Dermis blood vessel endothelial cell (primary cell): ENCODE data around the gene KATNBL1. TPM values are rescaled to one million over a fixed set of nuclear protein-coding genes. Genes with fewer than 3 reads are reported as not detected.

Source experiments
- DNase-seq: peaks from one replicate; pipeline ENCODE4 v3.0.0; 2010
- total RNA-seq: library from RNA; depleted of rRNA; stranded (reverse); fragments of >200 nt; gene quantifications from 2 replicates; pipeline ENCODE4 v1.2.3, GENCODE V29; 2014

KATNBL1 gene, protein sequence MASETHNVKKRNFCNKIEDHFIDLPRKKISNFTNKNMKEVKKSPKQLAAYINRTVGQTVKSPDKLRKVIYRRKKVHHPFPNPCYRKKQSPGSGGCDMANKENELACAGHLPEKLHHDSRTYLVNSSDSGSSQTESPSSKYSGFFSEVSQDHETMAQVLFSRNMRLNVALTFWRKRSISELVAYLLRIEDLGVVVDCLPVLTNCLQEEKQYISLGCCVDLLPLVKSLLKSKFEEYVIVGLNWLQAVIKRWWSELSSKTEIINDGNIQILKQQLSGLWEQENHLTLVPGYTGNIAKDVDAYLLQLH
- 43.5 and 54.8 TPM in 2 replicates for total RNA-seq

DNA sequence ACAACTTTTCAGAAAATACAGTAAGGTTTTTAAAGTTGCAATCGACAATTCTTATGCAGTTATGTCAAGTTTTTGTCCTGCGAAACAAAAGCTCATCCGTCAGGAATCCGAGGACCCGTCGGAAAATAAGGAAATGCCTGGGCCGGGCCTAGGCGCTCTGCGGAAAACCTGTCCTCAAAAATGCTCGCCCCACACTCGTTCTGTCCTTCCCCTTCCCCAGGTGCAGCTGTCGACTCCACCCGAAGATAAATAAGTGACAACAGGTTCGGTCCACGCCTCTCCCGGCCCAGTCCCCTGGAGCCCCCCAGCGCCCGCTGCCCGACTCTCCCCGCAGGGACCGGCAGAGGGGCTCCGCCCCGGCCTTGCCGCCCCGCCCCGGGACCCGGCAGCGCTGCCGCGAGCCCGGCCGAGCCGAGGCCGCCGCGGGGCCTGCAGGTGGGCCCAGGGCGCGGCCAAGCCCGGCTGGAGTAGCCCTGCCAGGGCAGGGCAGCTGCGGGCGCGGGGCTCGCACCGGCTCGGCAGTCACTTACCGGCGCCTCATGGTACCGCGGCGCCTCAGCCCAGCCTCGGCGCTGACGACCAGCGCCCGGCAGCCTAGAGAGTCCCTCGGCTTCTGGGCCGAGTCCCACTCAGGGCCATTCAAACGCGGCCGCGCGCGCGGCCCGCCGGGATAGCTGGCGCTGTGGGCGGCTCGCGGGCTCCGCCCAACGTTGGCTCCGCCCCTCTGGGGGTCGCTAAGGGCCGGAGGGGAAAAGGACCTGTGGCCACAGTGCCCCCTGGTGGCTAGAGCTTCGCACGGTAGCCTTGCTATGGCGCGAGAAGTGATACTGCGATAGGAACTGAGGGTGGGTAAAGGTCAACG, at the start of gene KATNBL1:
Gene KATNBL1 (minus strand): TSS at position 676 of the 862 bp plus-strand sequence. CDS start 46,420 bp downstream, outside the sequence.
- DNase-seq, result peak; percentile 96

DNA sequence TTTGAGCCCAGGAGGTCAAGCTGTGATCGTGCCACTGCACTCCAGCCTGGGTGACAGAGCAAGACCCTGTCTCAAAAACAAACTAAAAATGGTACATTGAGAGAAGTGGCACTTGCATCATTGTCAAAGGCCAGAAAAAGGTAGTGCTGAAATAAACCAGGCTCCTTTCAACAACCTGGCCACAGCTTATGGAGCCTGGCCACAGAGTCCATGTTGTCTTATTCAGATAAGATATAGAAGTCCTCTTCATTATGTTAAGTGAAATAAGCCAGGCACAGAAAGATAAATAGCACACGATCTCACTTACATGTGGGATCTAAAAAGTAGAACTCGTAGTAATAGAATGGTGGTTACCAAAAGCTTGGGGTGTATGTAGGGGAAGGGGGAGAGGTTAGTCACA, 49.7 kb upstream of the KATNBL1 start:
- no peak for DNase-seq

DNA sequence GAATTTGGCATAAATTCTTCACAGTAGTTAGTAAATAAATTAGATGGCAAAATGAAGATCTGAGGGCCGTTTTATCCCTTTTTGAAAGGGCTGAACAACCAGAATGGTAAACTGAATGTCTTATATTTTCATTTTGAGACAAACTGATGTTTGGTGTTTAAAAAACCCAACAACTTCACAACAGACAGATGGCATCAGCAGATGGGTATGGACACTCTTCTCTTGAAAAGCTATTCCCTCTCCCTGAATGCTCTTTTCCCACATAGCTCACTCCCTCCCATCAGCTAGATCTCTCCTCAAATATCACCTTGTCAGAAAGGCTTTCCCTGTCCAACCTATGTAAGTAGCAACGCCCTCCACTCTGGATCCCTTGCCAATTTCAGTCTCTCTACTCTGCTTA, 48.3 kb upstream of the KATNBL1 start:
- DNase-seq, result no peak

DNA sequence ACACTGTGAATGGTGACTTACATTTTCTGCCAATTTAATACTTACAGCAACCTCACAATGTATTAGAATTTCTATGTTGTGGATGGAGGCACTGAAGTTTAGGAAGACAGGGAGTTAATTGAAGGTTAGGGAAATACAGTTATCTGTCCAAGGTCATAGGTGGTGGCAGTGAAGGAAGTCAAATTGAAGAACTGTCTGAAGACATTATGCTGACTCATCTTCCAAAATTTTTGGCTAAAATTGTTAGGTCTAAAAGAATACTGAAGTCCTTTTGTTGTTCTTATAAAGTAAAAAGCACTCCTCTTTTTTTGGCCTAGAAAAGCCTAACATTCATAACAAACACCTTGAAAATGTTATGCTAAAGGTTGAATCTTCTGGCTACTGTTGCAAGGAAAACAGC, 42.6 kb upstream of the KATNBL1 start:
- DNase-seq, result no peak

DNA sequence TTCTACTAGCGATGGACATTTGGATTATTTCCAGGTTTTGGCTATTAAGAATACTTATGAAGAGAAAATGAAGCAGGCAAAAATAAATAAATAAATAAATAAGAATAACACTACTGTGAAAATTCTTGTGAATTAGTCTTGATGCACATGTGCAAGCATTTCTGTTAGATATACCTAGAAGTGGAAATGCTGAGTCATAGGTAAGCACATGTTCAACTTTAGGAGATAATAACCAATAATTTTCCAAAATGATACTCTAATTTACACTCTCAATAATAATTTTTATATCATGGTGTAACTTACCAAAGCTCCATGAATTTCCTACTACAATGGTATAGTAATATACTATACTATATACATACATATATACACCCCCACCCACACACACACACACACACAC, 38.3 kb upstream of the KATNBL1 start:
- DNase-seq, result no peak

DNA sequence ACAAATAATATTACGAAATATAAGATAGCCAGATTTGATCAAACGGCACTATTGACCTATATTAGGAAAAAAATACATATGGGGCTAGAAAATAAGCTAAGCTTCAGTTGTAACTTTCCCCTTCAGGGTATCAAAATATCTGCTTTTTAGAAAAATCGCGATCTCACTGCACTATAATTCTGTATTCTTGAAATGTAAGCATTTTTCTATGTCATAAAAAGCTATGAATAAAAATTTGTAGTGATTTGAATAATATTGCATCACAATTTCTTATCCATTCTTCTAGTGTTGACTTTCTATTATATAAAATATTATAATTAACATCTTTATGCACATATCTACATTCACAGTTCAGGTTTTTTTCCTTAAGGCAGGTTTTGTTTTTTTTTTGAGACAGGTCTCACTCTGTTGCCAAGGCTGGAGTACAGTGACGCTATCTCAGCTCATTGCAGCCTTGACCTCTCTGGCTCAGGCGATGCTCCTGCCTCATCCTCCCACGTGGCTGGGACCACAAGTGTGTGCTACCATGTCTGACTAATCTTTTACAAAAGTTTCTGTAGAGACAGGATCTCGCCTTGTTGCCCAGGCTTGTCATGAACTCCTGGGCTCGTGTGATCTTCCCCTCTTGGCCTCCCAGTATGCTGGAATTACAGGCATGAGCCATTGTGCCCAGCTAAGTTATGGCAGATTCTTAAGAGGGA, 36.5 kb upstream of the KATNBL1 start:
- DNase-seq, result no peak

DNA sequence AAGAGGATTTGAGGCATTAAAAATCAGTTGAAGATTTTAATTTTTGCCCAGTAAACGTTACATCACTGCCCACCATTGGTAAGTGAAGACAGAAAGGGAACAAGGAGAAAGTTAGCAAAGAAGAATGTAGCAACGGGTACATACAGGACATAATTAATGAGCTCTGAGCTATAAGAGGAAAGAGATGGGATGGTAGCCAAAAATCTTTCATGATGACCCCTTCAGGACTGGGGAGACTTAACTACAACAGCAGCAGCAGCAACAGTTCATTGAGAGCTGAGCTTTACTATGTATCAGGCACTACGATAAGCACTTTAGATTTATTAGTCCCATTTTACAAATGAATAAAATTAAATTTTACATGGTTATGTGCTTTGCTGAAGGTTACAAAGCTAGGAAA, 33.3 kb upstream of the KATNBL1 start:
- DNase-seq, result peak; percentile 60

DNA sequence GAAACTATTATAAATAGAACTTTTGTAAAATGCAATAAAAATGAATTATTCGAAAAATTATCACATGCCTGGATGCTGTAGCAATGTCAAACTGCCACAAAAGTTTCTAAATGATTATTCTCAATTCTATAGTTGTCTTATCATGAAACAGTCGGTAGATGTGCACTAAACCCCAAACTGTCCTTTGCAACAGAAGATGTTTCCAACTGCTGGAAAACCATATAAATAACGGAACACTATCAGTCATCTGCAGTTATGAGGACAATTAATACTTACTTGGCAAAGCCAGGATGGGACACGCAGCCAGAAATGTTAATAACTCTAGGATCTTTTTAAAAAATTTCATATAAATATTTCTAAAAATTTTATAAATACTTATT, 32.4 kb upstream of the KATNBL1 start:
- no peak for DNase-seq

DNA sequence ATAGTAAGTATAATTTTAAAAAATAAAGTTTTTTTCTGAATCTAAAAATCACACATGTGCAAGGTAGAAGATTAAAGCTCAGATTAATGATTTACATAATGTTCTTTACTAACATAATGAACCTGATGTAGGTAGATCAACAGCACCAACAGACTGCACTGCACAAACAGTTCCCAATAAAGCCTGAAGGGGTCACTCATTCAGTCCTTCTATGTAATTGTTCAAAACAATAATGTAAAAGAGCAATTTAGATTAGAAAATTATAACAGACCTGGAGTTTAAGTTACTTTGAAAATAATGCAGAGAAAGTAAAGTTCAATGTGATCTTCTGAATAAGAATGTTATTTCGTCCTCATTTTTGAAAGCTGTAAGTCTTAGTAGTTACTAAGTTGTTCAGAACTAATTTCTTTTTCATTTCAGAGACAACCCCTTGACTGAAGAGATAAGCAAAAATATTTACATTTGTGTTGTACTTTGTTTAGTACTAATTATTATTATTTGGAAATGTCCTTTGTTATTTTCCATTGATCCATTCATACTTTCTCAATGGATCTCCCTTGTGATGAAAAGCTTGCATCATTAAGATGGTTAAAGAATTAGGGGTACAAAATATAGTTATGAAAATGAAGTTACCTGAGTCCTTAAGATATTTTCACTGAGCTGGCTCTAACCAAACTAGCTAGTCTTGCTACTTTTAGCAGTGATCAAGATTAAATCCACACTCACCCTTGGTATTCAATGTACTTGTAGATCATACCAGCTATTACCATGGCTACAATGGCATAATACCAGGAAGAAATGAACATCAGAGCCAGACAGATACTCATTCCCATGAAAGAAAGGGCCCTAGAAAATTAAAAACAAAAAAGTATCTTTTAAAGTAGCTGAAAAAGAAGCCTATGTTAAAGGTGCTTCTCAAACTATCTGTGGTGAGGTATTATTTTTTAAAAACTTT, 31.8 kb upstream of the KATNBL1 start:
- DNase-seq, result peak; percentile 75

DNA sequence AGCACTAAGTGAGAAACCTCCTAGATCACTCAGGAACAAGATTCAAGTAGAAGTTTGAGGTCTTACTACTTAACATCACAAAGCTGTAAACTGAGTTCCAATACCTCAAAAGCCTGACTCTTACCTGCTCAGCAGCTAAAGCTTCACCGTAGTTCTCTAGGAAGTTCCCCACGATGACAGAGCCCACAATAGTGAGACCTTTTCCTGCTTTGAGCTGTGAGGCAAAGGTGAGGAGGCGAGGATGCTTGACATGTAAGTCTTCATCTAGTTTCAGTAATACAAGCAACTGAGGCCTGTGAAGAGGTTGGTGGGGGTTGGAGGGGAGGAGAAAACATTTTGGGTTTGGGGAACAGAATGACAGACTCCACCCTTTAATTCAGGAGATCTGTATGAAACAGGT, 30.6 kb upstream of the KATNBL1 start:
- DNase-seq, result no peak

DNA sequence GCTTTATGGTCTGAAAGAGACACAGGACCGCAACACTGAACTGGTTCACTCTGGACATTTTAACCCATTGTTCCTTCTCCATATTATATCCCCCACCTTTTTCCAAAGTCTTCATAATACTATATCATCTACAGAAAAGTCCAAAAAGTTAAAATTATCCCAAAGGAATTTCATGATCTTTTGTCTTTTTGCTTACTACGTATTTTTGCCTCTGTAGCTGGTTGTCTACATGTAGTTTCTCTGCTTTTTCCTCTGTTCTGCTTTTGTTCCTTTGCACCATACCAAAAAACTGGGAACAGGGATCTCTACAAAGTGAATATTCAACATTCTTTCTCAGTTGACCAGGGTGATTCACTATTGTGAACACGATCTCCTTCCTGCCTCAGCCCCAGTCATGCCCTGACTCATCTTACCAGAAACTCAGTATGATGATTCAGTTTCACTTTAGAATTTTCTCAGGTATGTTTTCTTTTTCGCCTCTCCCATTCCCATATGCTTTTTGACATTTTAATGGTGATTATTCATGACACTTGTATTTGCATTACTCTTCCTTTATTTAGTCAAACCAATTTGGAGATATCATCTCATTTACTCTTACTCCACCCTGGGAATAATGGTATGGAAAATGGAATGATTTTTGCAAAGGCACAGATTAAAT, 29.4 kb upstream of the KATNBL1 start:
- peak; percentile 86 for DNase-seq

DNA sequence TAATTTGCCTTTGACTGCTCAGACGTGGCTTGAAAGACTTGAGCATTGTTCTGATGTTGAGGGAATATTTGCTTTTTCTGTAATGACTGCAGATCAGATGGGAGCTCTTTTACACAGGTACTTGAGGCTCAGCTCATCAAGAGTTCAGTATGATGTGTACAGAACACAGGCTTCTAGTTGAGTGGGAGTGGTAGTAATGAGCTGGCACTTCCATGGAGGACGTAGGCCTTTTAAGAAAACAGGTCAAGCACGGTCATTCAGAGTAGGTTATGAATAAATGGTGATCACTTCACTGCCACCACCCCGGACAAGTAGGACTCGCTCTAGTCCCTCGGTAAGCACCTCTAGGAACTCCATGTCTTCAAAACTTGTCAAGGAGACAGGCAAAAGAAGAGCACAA, 23.7 kb upstream of the KATNBL1 start:
- DNase-seq, result no peak

DNA sequence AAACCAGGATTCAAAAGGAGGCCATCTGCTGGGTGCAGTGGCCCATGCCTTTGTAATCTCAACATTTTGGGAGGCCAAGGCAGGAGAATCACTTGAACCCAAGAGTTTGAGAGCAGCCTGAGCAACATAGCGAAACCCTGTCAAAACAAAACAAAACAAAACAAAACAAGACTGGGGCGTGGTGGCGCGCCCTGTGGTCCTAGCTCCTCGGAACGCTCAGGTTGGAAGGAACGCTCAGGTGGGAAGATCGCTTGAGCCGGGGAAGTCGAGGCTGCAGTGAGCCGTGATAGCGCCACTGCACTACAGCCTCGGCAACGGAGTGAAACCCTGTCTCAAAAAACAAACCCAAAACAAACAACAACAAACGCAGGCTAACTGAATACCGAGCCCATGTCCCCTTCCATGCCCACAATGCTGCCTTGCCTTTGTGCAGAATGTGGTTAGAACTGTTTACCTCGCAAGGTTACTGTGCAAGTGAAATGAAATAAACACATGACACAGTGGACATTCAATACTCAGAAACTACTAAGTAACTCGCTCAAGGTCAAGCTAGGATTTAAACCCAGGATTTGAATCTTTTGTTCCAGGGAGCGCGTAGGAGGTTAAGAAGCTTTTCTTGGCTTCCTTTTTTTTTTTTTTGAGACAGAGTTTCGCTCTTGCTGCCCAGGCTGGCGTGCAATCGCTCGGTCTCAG, 14.2 kb upstream of the KATNBL1 start:
- peak; percentile 22 for DNase-seq

DNA sequence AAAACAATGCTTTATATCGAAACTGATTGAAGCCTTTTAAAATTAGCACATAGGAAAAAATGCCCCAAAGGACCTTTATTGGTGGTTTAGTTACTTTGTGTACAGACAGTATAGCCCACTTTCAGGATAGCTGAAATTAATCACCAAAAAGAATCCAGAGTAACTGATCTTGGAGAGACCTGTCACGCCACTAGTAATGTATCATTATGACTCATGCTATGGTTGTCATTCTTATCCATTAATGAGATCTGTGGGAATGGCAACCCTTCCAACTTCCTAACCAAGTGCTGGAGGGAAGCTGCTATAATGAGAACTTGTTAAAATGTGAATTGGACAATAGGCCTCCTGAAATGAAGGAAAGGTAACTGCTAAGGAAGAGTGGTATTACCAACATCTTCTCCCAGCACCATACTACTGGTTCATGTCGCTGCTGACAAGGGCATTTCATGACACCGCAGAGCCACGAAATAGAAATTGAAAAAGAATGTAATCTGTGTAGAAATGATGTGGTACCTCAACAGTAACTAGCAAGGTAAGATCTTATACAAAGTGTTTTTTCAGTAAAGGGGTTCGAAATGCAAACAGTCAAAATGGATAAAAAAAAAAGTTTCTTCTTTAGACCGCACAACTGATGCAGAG, 7.8 kb upstream of the KATNBL1 start:
- peak; percentile 37 for DNase-seq

DNA sequence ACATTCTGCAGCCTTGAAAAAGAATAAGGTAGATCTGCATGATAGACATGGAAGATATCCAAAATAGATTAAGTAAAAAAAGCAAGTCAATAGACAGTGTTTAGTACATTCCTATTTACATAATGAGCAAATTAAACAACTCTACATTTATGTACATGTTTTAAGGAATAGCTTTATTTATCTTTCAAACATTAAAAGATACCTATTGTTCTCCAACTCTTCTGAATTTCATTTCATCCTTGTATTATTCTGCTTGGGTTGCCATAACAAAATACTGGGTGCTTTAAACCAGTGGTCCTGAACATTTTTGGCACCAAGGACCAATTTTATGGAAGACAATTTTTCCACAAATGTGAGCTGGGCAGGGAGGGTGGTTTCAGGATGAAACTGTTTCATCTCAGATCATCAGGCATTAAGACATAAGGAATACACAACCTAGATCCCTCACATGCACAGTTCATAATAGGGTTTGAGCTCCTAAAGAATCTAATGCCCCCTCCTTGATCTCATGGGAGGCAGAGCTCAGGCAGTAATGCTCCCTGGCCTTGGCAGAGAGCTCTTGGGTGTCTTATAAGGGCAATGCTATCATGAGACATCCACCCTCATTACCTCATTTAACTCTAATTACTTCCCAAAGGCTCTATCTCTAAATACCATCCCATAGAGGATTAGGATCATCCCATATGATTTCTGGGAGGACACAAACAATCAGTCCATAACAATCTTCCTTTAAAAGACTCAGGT, 6.8 kb upstream of the KATNBL1 start:
- no peak for DNase-seq

DNA sequence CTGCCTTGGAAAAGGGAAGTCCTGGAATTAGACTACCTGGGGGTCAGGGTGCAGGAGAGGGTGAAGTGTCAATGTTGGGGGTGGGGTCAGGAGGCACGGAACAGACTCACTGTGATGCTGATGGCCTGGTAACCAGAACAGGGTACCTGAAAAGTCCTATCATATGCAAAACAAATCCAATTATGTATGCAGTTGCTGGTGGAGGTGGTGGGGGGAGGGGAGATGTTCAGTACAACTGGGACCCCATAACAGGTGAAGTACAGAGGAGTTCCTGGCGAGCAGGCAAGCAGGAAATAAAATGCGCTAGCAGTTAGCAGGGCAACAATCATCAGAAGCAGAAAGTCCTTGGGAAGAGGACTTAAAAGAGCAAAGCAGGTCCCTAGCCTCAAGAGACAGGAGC, 4.2 kb upstream of the KATNBL1 start:
- DNase-seq, result no peak

DNA sequence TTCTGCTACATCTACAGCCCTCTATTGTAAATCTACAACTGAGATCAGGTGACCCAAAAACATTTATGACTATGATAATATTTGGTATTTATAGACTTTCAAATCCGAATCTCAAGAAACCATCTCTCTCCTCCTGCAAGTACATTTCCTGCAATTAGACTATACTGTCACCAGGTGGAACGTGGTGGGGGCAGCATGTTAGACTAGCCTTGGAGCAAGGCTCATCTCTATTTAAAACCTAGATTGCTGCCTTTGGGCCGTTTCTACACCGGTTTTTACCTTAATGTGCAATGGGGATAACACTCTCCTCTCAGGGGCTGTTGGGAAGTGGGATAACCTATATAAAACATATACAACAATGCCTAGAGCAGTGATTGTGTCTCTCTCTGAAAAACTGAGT, 3.8 kb upstream of the KATNBL1 start:
- DNase-seq, result no peak

DNA sequence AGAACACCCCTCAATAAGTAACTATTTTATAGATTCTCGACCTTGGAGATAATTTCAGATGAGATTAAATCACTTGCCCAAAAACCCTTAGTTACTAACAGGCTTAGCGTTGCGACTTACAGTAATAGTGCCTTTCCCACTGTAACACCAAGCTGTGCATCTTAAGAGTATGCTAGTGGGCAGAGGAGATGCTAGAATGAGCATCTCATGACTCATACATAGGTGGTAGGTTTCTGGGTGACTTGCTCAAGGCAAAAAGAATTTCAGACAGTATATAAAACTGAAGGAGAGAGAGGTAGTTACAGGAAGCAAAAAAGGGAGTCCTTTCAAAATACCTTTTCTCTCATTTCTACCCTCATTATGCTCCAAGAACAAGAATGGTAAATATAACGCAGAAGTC, 3.9 kb downstream of the KATNBL1 start:
- no peak for DNase-seq

DNA sequence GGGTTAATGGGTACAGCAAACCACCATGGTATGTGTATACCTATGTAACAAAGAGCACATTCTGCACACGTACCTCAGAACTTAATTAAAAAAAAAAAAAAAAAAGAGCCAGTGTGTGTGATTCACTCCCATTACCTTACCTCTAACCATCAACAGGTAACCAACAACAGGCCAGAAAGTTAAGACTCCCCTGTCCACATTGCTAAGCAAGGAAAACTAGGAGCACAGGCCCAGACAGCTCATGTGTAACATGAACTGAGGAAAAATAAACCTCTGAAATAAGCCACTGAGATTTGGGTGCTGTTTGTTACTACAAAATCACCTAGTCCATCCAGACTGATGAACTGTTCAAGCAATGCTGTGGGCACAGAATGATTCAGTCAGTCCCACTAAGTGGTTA, 6.0 kb downstream of the KATNBL1 start:
- DNase-seq, result no peak

DNA sequence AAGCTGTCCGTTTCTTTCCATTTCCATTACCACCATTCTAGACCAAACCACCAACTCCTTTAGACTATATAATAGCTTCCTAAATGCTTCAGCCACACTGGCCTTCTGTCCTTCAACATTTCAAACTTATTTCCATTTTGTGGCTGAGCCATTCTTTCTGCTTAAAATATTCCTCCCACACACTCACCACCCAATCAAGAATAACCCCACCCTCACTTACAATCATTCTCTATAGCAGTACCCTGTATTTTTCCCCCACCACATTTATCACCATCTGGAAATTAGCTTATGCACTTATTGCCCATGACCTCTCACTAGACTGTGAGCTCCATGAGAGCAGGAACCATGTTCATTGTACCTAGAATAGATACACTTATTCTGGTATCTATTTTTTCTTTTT, 6.6 kb downstream of the KATNBL1 start:
- DNase-seq, result no peak
